CD4-positive, CD25-positive, alpha-beta regulatory T cell (primary cell): ENCODE results near the gene PRSS27. TPM values are rescaled to one million over a fixed set of nuclear protein-coding genes. Genes with fewer than 3 reads are reported as not detected.
A peak's percentile ranks its signal among the peaks of the same experiment; 100 is the strongest.
"Not testable (repeated sequence)": the region's sequence is repeated elsewhere in the genome, so short reads cannot be mapped to it uniquely, and the experiment has no call there.

Experiments
- ATAC-seq, 2 donors: fragments of 150-1000 bp; cut with Tn5 transposase; one replicate each; pipeline ENCODE4 v1.10.0; 2021; ENCODE audit warnings: low read depth in 2 of 2, moderate number of reproducible peaks in 2 of 2, moderate library complexity in 1 of 2
- DNase-seq, 3 donors: peaks; one replicate each; pipeline versions ENCODE4 v3.0.0 to v3.0.0-alpha.2; 2012 to 2022; ENCODE audit warnings: mixed read lengths in 1 of 3
- H3K27ac ChIP-seq: one replicate; pipeline ENCODE4 v1.7.0; 2013; ENCODE audit warnings: mild to moderate bottlenecking, low read length; ENCODE audit not compliant: insufficient read depth, poor library complexity, severe bottlenecking
- H3K27me3 ChIP-seq: one replicate; pipeline ENCODE4 v1.7.0; 2013; ENCODE audit warnings: low read length; ENCODE audit not compliant: control insufficient read depth, insufficient read depth
- H3K36me3 ChIP-seq: one replicate; pipeline ENCODE4 v1.7.0; 2013; ENCODE audit warnings: mild to moderate bottlenecking, low read length, moderate library complexity; ENCODE audit not compliant: control insufficient read depth, insufficient read depth
- H3K4me1 ChIP-seq: 2 replicates; pipeline ENCODE4 v1.7.0; 2013; ENCODE audit warnings: mild to moderate bottlenecking, low read length; ENCODE audit not compliant: insufficient read depth, control insufficient read depth, poor library complexity, severe bottlenecking
- H3K4me3 ChIP-seq: one replicate; pipeline ENCODE4 v1.7.0; 2013; ENCODE audit warnings: low read depth, mild to moderate bottlenecking, low read length, moderate library complexity
- H3K9me3 ChIP-seq, 2 experiments: 1 replicate in 1 of 2; 2 replicates in 1 of 2; pipeline ENCODE4 v1.7.0; 2013; ENCODE audit warnings: low read length in 2 of 2, mild to moderate bottlenecking in 1 of 2, moderate library complexity in 1 of 2; ENCODE audit not compliant: control insufficient read depth in 2 of 2
- H3K27ac Mint-ChIP-seq, 3 donors: one replicate each; pipeline ENCODE4 v1.8.0; 2020 to 2022; ENCODE audit warnings: mild to moderate bottlenecking in 3 of 3, mixed read lengths in 3 of 3, moderate library complexity in 2 of 3
- H3K27me3 Mint-ChIP-seq: one replicate; pipeline ENCODE4 v1.8.0; 2022; ENCODE audit warnings: mild to moderate bottlenecking, mixed read lengths
- H3K36me3 Mint-ChIP-seq: one replicate; pipeline ENCODE4 v1.8.0; 2020; ENCODE audit warnings: mixed read lengths
- H3K4me1 Mint-ChIP-seq, 4 donors: one replicate each; pipeline ENCODE4 v1.8.0; 2020 to 2022; ENCODE audit warnings: mixed read lengths in 4 of 4, mild to moderate bottlenecking in 1 of 4
- H3K4me3 Mint-ChIP-seq, 4 donors: one replicate each; pipeline ENCODE4 v1.8.0; 2020 to 2022; ENCODE audit warnings: mild to moderate bottlenecking in 4 of 4, mixed read lengths in 4 of 4, moderate library complexity in 3 of 4
- H3K9me3 Mint-ChIP-seq, 7 donors: one replicate each; pipeline ENCODE4 v1.8.0; 2020 to 2022; ENCODE audit warnings: mixed read lengths in 7 of 7, mild to moderate bottlenecking in 3 of 7, moderate library complexity in 2 of 7
- polyA plus RNA-seq, 4 donors: library from polyadenylated mRNA; unstranded; fragments of 300-500 nt; fragmentation: Illumina TruSeq; gene quantifications; one replicate each; pipeline ENCODE4 v1.2.3, GENCODE V29; 2021
- total RNA-seq: library from RNA; stranded (reverse); gene quantifications from one replicate; pipeline ENCODE4 v1.2.3, GENCODE V29; 2022

The PRSS27 gene
- total and polyA plus RNA-seq, 5 donors from 2014 or later = 0.13 to 0.81 (median 0.14) TPM; not detected in 2

DNA sequence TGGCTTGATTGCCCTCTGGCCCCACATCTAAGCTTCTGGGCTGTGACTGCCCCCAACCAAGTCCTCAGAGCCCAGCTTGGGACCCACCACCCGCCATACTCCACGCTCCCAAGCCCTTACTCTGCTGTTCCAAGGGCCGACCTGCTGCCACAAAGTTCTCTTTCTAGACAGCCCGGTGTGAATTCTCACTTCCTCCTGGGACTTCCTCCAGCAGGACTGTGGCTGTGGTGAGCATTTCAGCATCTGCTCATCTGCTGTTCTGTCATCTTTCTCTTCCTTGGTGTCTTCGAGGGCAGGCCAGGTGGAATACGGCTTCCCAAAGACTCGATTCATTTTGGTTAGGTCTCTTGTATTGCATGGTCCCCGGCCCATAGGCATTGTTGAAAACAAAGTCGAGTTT lies 33.9 kb downstream of the PRSS27 start:
- H3K9me3 ChIP-seq, H3K36me3 Mint-ChIP-seq, H3K4me3 Mint-ChIP-seq, H3K27ac ChIP-seq, ATAC-seq, H3K9me3 Mint-ChIP-seq, H3K4me3 ChIP-seq, H3K27me3 Mint-ChIP-seq, DNase-seq, H3K27me3 ChIP-seq, H3K27ac Mint-ChIP-seq, H3K36me3 ChIP-seq: not testable (repeated sequence)
- H3K4me1 Mint-ChIP-seq = peaks cover 6 to 34% (median 21%) of the 10 kb centered on the region in 4 donors
- peaks cover 28% of the 10 kb centered on the region for H3K4me1 ChIP-seq

DNA sequence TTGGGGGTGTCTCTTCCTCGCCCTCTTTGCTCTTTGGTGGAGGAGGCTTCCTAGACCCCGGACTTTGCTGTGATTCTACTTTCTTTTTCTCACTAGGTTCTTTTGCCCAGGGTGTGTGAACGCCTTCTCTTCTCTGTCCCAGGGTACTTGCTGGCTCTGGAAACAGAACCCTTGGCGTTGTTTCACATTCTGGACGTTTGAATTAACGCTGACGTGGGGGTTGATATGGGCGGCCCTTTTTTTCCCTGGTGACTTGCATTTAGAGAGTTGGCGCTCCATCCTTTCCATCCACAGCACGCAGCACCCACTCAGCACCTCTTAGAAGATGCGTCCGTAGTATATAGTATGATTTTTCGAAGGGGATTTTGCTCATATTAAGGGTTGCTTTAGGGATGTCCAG lies 37.0 kb downstream of the PRSS27 start:
- Histone ChIP-seq H3K4me1 (peaks cover 28% of the 10 kb centered on the region), H3K4me3 (peak overlapping the region; percentile 94)
- H3K27ac ChIP-seq, H3K27me3 Mint-ChIP-seq, H3K9me3 ChIP-seq, H3K36me3 Mint-ChIP-seq, H3K9me3 Mint-ChIP-seq, H3K36me3 ChIP-seq, ATAC-seq, H3K27me3 ChIP-seq: not testable (repeated sequence)
- peak overlapping the region; percentile 9 to 98 (median 96) for H3K27ac Mint-ChIP-seq
- H3K4me3 Mint-ChIP-seq = peak overlapping the region; percentile 87 to 98 (median 92)
- H3K4me1 Mint-ChIP-seq = peaks cover 6 to 33% (median 20%) of the 10 kb centered on the region in 4 donors
- peak in 1 of 3 donors; percentile 7 for DNase-seq

DNA sequence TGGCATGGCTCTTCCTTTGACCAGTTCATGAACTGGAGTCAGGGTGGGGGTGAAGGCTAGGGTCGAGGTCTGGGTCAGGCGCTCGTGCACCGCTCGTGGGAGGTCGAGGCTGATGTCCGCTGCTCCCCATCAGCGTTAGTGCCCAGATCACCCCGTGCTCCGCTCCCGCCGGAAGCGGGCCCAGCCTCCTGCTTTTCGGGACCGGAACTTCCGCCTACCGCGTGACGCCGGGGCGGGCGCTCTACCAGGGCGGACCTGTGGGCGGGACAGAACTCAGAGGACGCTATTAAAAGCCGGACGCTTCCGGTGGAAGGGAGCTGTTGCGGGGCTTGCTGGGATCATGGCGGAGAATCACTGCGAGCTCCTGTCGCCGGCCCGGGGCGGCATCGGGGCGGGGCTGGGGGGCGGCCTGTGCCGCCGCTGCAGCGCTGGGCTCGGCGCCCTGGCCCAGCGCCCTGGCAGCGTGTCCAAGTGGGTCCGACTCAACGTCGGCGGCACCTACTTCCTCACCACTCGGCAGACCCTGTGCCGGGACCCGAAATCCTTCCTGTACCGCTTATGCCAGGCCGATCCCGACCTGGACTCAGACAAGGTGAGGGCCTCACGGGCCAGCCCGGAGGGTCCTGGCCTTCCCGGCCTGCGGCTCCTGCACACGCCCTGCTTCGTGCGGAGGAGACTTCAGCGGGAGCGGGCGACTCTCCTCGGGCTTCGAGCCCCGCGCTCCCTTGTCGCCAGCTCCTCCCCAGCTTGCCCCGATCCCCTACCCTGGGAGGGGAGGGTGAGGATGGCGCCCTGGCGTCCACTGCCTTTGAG lies 37.6 kb downstream of the PRSS27 start, which contains the start of gene KCTD5:
KCTD5 (plus strand) TSS at position 315 of the 813 bp plus-strand sequence; CDS start at position 341, 26 bp downstream.
- Histone ChIP-seq H3K36me3 (no peaks in the 10 kb centered on the region), H3K4me1 (peaks cover 26% of the 10 kb centered on the region), H3K4me3 (peak within 1 kb of the TSS; percentile 94), H3K27ac (peak within 1 kb of the TSS; percentile 86), H3K9me3 (no peaks in the 10 kb centered on the region), H3K27me3 (no peaks in the 10 kb centered on the region)
- Mint-ChIP-seq H3K27me3 (no peaks in the 10 kb centered on the region), H3K36me3 (no peaks in the 10 kb centered on the region), H3K4me1 (peaks cover 6 to 27% (median 17%) of the 10 kb centered on the region in 4 donors), H3K9me3 (no peaks in the 10 kb centered on the region), H3K27ac (peak within 1 kb of the TSS; percentile 96 to 98 (median 96)), H3K4me3 (peak within 1 kb of the TSS; percentile 94 to 98 (median 96))
- DNase-seq = peak; percentile 94 to 97 (median 94)
- peak; percentile 95 to 96 for ATAC-seq

- peaks cover 5 to 19% (median 11%) of the 10 kb centered on the region in 4 donors for H3K4me1 Mint-ChIP-seq
- not testable (repeated sequence) for H3K27me3 ChIP-seq, H3K27ac Mint-ChIP-seq, ATAC-seq, H3K9me3 ChIP-seq, H3K4me3 ChIP-seq, H3K36me3 ChIP-seq, H3K27ac ChIP-seq, H3K9me3 Mint-ChIP-seq, H3K27me3 Mint-ChIP-seq, DNase-seq, H3K36me3 Mint-ChIP-seq
- H3K4me1 ChIP-seq = peaks cover 17% of the 10 kb centered on the region
- peak overlapping the region in 1 of 4 donors; percentile 38 for H3K4me3 Mint-ChIP-seq
Measured at GRCh38 chr16:2680360-2680759, 39.7 kb downstream of the PRSS27 start.

DNA sequence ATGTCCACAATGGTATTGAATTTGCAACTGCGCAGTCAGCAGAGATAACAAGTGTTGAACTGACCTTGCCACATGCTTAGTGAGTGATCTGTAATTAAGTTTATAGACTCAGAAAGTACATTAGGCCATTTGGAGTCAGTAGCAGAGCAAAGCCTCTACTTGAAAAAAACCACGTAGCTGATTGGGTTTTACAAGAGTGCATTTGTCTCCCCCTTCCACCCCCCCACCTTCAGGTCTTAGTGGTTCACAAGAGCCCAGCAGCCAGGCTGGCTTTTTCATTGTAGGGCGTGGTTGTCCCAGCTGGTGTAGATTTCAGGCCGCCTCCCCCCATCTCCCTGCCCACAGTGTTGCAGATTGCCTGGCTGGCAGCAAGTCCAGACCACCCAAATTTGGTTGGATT lies 40.1 kb downstream of the PRSS27 start:
- H3K9me3 ChIP-seq, H3K4me3 ChIP-seq, H3K4me3 Mint-ChIP-seq, ATAC-seq, H3K36me3 Mint-ChIP-seq, H3K27me3 Mint-ChIP-seq, H3K27me3 ChIP-seq, H3K27ac Mint-ChIP-seq, H3K9me3 Mint-ChIP-seq, H3K36me3 ChIP-seq, DNase-seq, H3K27ac ChIP-seq: not testable (repeated sequence)
- H3K4me1 Mint-ChIP-seq = peaks cover 5 to 18% (median 10%) of the 10 kb centered on the region in 4 donors
- peaks cover 17% of the 10 kb centered on the region for H3K4me1 ChIP-seq

DNA sequence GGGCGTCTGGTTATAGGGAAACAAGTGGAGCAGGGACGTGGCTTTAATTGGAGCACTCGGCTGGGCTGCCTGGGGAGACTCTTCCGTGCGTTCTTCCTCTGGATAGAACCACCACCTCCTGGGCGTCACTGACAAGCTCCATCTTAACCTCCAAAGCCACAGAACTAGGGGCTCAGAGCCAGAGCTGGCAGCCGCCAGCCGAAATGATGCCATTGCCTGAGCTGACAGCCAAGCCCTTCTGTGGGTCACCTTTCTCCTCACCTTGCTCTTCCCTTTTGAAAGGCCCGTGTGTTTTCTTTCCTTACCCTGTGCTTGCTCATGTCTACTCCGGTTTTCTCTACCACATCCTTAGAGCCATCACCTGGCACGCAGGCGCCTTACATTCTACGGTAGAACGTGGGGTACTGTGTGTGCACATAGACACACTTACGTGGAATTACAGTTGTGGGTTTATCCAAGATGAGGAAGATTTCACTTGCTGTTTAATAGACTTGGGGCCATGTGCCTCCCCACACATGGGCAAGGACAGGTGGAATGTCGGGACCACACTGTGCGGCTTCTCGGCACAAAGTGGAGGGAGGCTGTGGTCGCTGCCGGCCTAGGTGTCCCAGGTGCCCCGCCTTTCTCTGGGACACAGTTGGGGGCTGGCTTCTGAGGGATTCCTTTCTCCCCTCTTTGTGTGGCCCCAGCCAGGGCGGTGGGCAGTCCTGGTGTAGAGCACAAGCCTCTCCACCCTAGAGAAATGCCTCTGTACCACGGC lies 41.6 kb downstream of the PRSS27 start:
- H3K9me3 ChIP-seq, H3K36me3 Mint-ChIP-seq, H3K36me3 ChIP-seq, H3K4me3 ChIP-seq, H3K27ac ChIP-seq, H3K4me3 Mint-ChIP-seq, H3K27me3 ChIP-seq, DNase-seq, H3K9me3 Mint-ChIP-seq, ATAC-seq, H3K27me3 Mint-ChIP-seq, H3K27ac Mint-ChIP-seq: not testable (repeated sequence)
- peaks cover 24% of the 10 kb centered on the region for H3K4me1 ChIP-seq
- peaks cover 3 to 19% (median 6%) of the 10 kb centered on the region in 4 donors for H3K4me1 Mint-ChIP-seq

DNA sequence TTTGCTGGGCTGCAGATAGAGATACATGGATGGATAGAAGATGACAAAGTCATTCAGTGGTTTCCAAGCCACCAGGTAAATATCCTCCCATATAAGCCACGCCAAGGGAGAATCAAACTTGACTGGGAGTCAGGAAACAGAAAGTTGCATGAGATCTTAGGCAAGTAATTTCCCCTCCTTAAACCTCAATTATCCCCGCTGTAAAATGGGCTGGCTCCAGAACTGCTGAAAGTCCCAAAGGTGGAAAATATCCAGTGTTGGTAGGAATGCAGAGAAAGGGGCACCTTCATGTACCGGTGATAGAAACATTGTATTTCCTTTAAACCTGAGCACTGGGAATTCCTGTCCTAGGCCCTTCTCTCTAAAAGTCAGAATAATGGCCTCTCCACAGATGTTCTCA lies 43.1 kb downstream of the PRSS27 start:
- H3K27me3 Mint-ChIP-seq, H3K27me3 ChIP-seq, H3K27ac ChIP-seq, H3K27ac Mint-ChIP-seq, H3K9me3 ChIP-seq, H3K36me3 ChIP-seq, H3K36me3 Mint-ChIP-seq, ATAC-seq, H3K9me3 Mint-ChIP-seq, H3K4me3 ChIP-seq, DNase-seq: not testable (repeated sequence)
- peaks cover 21% of the 10 kb centered on the region for H3K4me1 ChIP-seq
- H3K4me1 Mint-ChIP-seq = peaks cover 2 to 16% (median 5%) of the 10 kb centered on the region in 4 donors
- H3K4me3 Mint-ChIP-seq = peak overlapping the region in 2 of 4 donors; percentile 49 to 75
